SK-MEL-5 (cell line): ENCODE data around the gene PAN2. TPM values are rescaled to one million over a fixed set of nuclear protein-coding genes. Genes with fewer than 3 reads are reported as not detected.

Experiments used
- DNase-seq: peaks from one replicate; pipeline ENCODE4 v3.0.0-alpha.2; 2016; ENCODE audit warnings: low read depth, low spot score
- in situ Hi-C: cut with HindIII; loops from 2 replicates; pipeline ENCODE4 v1.10.0; 2016; ENCODE audit warnings: low sequenced_read_pairs, high pct_unique_total_duplicates, low pct_unique_long_range_greater_than_20kb
- total RNA-seq: library from RNA; depleted of rRNA; stranded (reverse); fragments of >200 nt; shearing (Covaris generic); gene quantifications from 2 replicates; pipeline ENCODE4 v1.2.3, GENCODE V29; 2014

Gene PAN2
- total RNA-seq, 1 experiment from 2014 or later, result 32.5 TPM

DNA sequence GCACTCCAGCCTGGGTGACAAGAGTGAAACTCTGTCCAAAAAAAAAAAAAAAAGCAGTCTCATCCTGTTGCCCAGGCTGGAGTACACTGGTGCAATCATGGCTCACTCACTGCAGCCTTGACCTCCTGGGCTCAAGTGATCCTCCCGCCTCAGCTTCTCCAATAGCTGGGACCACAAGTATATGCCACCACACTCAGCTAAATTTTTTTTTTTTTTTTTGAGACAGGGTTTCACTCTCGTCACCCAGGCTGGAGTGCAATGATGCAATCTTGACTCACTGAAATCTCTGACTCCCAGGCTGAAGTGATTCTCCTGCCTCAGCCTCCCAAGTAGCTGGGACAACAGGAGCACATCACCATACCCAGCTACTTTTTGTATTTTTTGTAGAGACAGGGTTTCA is 12.8 kb downstream of the PAN2 start:
- no peak for DNase-seq
- in situ Hi-C loops, result no loop called here

GRCh38 chr12:56317675-56318074 is 16.1 kb downstream of the PAN2 start:
- DNase-seq, result peak; percentile 47
- in situ Hi-C loops, result no loop called here

GRCh38 chr12:56315622-56316473 is 18.0 kb downstream of the PAN2 start, which contains the start of gene CNPY2:
TSS of gene CNPY2 (minus strand) at chr12:56315988. CDS start at chr12:56315217, 771 bp downstream.
- in situ Hi-C loops, result no loop called here
- peak; percentile 96 for DNase-seq

DNA sequence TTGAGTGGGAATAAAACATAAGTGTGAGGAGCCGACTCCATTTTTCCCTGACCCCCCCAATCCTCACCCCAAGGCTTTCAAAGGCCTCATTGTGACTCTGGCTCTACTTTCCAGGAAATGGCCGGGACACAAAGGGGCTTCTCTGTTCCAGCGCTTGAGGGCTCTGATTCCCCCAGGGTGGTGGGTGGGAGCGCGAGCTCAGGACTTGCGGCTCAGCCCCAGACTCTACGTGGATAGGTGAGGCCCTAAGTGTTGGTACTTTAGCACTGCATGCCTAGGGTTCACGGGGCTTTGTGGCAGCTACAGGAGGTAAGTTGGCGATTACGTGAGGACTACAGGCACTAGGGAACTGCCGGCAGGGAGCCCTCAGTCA is 18.6 kb downstream of the PAN2 start:
- in situ Hi-C loops, result no loop called here
- DNase-seq, result peak; percentile 87

DNA sequence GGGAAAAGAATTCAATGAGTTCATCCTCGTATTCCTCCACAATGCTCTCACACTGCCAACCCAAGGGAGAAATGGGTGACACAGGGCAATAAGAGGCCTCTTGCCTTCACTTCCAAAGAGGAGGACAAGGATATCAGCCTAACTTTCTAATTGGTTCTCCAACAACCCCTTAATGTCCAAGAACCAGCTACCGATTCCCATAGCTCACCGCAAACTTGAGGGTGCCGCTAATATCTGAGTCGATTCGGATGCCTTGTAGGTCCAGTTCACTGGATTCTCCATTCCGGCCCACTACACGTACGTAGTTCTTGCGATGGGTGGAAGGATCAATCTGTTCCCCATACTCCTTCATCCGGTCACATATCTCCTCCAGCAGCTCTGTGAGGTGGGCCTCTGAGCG is 22.8 kb downstream of the PAN2 start:
- in situ Hi-C loops, result no loop called here
- no peak for DNase-seq

GRCh38 chr12:56308714-56309113 is 25.1 kb downstream of the PAN2 start:
- no peak for DNase-seq
- in situ Hi-C loops, result no loop called here

GRCh38 chr12:56307221-56307965 is 26.4 kb downstream of the PAN2 start:
- in situ Hi-C loops, result no loop called here
- no peak for DNase-seq

DNA sequence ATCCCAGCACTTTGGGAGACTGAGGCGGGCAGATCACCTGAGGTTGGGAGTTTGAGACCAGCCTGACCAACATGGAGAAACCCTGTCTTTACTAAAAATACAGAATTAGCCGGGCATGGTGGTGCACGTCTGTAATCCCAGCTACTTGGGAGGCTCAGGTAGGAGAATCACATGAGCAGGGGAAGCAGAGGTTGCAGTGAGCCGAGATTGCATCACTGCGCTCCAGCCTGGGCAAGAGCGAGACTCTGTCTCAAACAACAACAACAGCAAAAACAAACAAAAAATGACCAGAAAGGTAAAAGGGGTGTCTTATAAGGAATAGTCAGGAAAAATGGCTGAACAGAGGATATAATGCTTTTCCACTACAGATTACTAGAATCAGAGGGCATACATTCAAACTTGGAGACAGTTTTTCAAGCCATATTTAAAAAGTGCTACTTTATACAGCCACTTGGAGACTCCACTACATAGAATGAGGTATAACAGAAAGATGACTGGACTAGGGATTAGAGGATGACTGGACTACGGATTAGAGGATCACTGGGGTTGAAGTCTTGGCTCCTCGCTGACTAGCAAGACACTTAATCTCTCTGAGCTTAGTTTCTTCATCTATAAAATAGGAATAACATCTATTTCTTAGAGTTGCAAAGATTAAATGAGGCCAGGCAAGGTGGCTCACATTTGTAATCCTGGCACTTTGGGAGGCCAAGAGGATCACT is 28.8 kb downstream of the PAN2 start:
- in situ Hi-C loops, result no loop called here
- DNase-seq, result no peak

DNA sequence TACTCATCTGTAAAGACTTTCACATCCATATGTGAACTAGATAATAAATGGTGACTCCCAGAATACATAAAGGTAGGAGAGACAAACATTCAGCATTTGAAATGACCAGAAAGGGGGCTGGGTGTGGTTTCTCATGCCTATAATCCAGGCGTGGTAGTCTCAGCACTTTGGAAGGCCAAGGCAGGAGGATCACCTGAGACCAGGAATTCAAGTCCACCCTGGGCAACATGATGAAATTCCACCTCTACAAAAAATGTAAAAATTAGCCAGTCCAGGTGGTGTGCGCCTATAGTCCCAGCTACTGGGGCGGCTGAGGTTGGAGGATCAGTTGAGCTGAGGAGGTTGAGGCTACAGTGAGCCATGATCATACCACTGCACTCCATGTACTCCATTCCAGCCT is 29.5 kb downstream of the PAN2 start:
- DNase-seq, result no peak
- in situ Hi-C loops, result no loop called here

DNA sequence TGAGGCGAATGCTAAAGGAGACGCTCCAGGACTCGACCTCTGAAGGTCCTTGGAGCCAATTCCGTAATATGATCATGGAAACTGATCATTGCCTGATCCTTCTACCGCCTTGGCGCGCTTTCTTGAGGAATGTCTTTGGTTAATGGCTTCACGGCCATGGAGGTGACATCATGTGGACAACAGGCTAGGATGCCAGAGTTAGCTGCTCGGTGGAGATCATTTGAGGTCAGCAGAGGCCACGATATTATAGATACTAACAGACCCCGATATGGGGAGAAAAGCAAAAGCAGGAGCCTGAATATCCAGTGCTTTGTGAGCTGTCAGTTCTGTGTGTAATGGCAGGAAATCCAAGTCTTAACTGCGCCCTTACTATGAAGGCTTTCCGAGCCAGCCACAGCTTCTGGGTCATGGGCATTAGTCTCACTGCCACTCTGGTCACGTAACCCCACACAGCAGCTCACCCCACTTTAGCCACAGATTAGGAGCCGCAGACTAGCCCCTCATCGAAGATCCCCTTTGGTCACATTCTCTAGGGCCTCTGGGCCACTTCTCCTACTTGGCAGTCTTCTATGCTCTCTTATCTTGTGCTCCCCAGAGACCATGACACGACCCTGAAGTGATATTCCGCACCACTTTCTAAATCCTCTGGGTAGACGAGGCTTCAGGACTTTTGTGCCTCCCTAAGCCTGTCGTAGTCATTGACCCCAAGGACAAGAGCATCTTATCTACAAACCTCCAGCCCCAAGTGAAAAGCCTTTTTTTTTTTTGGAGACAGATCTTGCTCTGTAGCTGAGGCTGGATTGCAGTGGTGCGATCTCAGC is 32.9 kb downstream of the PAN2 start:
- DNase-seq, result no peak
- in situ Hi-C loops, result no loop called here

DNA sequence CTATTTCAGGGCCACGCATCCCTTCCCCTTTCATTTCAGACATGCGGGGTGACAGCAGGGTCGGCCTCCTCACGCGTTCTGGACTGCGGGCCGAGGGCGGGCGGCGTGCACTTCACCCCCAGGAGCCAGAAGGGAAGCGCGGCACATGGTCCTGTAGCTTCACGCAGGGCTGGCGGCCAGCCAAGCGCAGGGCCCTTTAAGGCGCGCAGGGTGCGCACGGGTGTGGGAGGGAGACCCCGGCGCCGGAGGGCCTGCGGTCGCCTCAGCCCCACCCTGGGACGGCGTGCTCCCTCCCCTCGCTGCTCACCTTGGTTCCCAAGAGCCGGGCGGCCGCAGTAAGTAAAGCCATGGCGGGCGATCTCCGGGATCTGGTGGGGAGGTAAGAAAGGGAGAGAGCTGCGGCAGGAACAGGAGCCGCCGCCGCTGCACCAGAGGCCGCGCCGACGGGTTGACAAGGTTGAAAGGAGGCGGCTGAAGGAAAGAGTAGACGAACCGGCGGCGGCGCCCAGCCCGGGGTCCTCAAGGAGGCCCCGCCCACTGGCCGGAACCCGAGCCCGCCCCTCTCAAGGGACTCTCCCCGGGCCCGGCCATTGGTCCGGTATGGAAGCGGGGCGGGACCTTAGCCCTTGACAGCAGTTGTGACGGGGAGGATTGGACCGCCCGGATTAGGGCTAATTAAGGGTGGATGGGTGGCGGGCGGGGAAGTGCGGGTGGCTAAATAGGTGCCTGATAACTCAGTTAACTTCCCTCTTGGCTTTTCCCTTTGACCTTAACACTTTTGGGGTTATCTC is 33.8 kb downstream of the PAN2 start, which contains the start of gene CS:
TSS of gene CS (minus strand) at position 478 of the 791 bp plus-strand sequence. CDS start at position 349, 129 bp downstream.
- in situ Hi-C loops, result no loop called here

GRCh38 chr12:56299308-56299852 is 34.4 kb downstream of the PAN2 start:
- peak; percentile 43 for DNase-seq
- in situ Hi-C loops, result no loop called here

More for the DNA sequence above, 33.8 kb downstream of the PAN2 start, which contains the start of gene CS:
- peak; percentile 98 for DNase-seq

DNA sequence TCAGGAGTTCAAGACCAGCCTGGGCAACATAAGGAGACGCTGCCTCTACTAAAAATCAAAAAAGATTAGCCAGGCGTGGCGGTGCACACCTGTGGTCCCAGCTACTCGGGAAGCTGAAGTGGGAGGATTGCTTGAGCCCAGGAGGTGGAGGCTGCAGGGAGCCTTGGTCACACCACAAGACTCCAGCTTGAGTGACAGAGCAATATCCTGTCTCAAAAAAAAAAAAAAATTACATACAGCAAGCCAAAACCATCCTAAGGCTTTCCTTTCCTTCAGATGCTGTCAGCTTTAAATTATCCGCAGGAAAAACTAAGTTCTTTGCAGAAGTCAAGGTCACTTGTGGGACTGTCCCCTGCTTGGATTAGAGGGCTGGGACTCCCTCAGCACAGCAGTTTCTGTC is 35.0 kb downstream of the PAN2 start:
- no peak for DNase-seq
- in situ Hi-C loops, result no loop called here

- in situ Hi-C loops, result no loop called here
Observed at GRCh38 chr12:56297400-56297799, 36.4 kb downstream of the PAN2 start.

DNA sequence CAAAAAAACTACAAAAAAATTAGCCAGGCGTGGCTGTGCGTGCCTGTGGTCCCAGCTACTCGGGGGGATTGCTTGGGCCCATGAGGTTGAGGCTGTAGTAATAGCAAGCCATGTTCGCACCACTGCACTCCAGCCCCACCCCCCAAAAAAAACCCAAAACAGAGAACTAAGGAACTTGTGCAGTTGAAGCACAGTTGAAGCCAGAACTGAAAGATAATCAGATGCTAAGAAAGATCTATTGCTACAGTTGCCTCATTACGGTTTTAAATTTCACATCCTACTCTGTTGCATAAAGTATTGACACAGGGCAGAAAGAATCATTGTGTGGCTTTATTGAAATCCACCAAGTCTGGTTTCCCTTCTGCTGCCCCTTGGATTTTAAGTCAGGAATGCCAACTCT is 37.5 kb downstream of the PAN2 start:
- in situ Hi-C loops, result no loop called here
- no peak for DNase-seq

More at GRCh38 chr12:56297400-56297799, 36.4 kb downstream of the PAN2 start:
- no peak for DNase-seq

GRCh38 chr12:56293795-56294194 is 40.0 kb downstream of the PAN2 start:
- DNase-seq, result no peak
- in situ Hi-C loops, result no loop called here
